Keratinocyte (primary cell): ENCODE data around the gene FAT1. TPM values are rescaled to one million over a fixed set of nuclear protein-coding genes. Genes with fewer than 3 reads are reported as not detected.

Experiments used
- DNase-seq: peaks from one replicate; pipeline ENCODE4 v3.0.0-alpha.2; 2011; ENCODE audit warnings: low read depth, missing footprints, low spot score
- FAIRE-seq: peaks from 2 replicates; lab custom pipeline; 2011; peaks lifted over from hg19 to GRCh38; lab: Jason Lieb, UNC
- H2AFZ ChIP-seq: 2 replicates; pipeline ENCODE4 v1.6.0; 2012; ENCODE audit warnings: low read length, control low read depth, inconsistent platforms; ENCODE audit not compliant: control insufficient read depth
- H3K27ac ChIP-seq: 2 replicates; pipeline ENCODE4 v1.5.1; 2011; ENCODE audit warnings: low read length; ENCODE audit not compliant: control insufficient read depth, insufficient read depth
- H3K27me3 ChIP-seq: 3 replicates; pipeline ENCODE4 v1.6.0; 2011; ENCODE audit warnings: low read length; ENCODE audit not compliant: control insufficient read depth, insufficient read depth; ENCODE audit errors: extremely low read depth
- H3K36me3 ChIP-seq, 2 experiments: 2 replicates in 1 of 2; 3 replicates in 1 of 2; pipeline ENCODE4 v1.5.1; 2011; ENCODE audit warnings: low read length in 2 of 2, mild to moderate bottlenecking in 1 of 2; ENCODE audit not compliant: control insufficient read depth in 2 of 2, insufficient read depth in 2 of 2; ENCODE audit errors: extremely low read depth in 1 of 2
- H3K4me1 ChIP-seq: 3 replicates; pipeline ENCODE4 v1.5.1; 2011; ENCODE audit warnings: low read length; ENCODE audit not compliant: control insufficient read depth, insufficient read depth; ENCODE audit errors: extremely low read depth
- H3K4me2 ChIP-seq: 3 replicates; pipeline ENCODE4 v1.6.0; 2011; ENCODE audit warnings: low read depth, low read length; ENCODE audit not compliant: control insufficient read depth, insufficient read depth; ENCODE audit errors: extremely low read depth
- H3K4me3 ChIP-seq, 3 experiments: fragments of 200-600 bp in 1 of 3; sonication (generic) in 1 of 3; 2 replicates in 2 of 3; 3 replicates in 1 of 3; pipeline ENCODE4 v1.5.1; 2011 to 2016; ENCODE audit warnings: low read length in 3 of 3, mild to moderate bottlenecking in 3 of 3, control low read depth in 2 of 3, inconsistent platforms in 1 of 3, low read depth in 1 of 3, mixed read lengths in 1 of 3, mixed run types in 1 of 3, moderate library complexity in 1 of 3; ENCODE audit not compliant: control insufficient read depth in 2 of 3, insufficient read depth in 2 of 3; ENCODE audit errors: extremely low read depth in 1 of 3
- H3K79me2 ChIP-seq: 2 replicates; pipeline ENCODE4 v1.6.0; 2012; ENCODE audit warnings: low read length; ENCODE audit not compliant: control insufficient read depth, insufficient read depth
- H3K9ac ChIP-seq: 3 replicates; pipeline ENCODE4 v1.6.0; 2011; ENCODE audit warnings: low read length; ENCODE audit not compliant: control insufficient read depth, insufficient read depth; ENCODE audit errors: extremely low read depth
- H3K9me1 ChIP-seq: 3 replicates; pipeline ENCODE4 v1.6.0; 2011; ENCODE audit warnings: low read length; ENCODE audit not compliant: control insufficient read depth, insufficient read depth; ENCODE audit errors: extremely low read depth
- H3K9me3 ChIP-seq: 2 replicates; pipeline ENCODE4 v1.5.1; 2012; ENCODE audit warnings: low read depth, low read length; ENCODE audit not compliant: control insufficient read depth
- H4K20me1 ChIP-seq: 3 replicates; pipeline ENCODE4 v1.6.0; 2011; ENCODE audit warnings: low read length; ENCODE audit not compliant: control insufficient read depth, insufficient read depth; ENCODE audit errors: extremely low read depth
- CTCF ChIP-seq, 3 experiments: IDR thresholded peaks in 1 of 3; conservative IDR thresholded peaks in 1 of 3; optimal IDR thresholded peaks in 1 of 3; 2 replicates in 2 of 3; 3 replicates in 1 of 3; pipeline versions ENCODE3 to v1.5.1; 2011; ENCODE audit warnings: low read length in 3 of 3, mild to moderate bottlenecking in 3 of 3, moderate library complexity in 2 of 3, control low read depth in 1 of 3, inconsistent platforms in 1 of 3; ENCODE audit not compliant: insufficient read depth in 2 of 3; ENCODE audit errors: extremely low read depth in 1 of 3
- EZH2 ChIP-seq: IDR thresholded peaks from one replicate; pipeline ENCODE4 v1.6.1; 2012; ENCODE audit warnings: inconsistent platforms, mild to moderate bottlenecking, low read length, moderate library complexity
- dilution Hi-C: fragments of 300-500 bp; cut with MboI; formaldehyde crosslinking; loops from one replicate; pipeline ENCODE4 v1.7.0; 2020; ENCODE audit warnings: low sequenced_read_pairs; ENCODE audit not compliant: extremely low pct_ligation_motif_present
- polyA plus RNA-seq, 5 experiments: library from polyadenylated mRNA; depleted of rRNA in 3 of 5; stranded (reverse) in 3 of 5; stranded (forward) in 1 of 5; unstranded in 1 of 5; fragments of >200 nt; gene quantifications; 1 replicate in 1 of 5; 2 replicates in 3 of 5; 3 replicates in 1 of 5; pipeline versions ENCODE4 v1.2.1 to v1.2.3, GENCODE V29; 2011 to 2012; ENCODE audit warnings: missing spikeins in 2 of 5, low read depth in 1 of 5, low replicate concordance in 1 of 5

The FAT1 gene
- polyA plus RNA-seq, 1 donor (not counting 4 experiments of a cell fraction or from before 2014, with no cell fraction given) = 329 TPM

- Histone ChIP-seq H3K4me2 (no peak overlapping the region), H3K4me3 (no peak overlapping the region), H3K4me1 (no peaks in the 10 kb centered on the region), H3K9me3 (peaks cover 2% of the 10 kb centered on the region), H2AFZ (no peak overlapping the region), H3K36me3 (no peaks in the 10 kb centered on the region), H3K9me1 (no peaks in the 10 kb centered on the region), H3K79me2 (no peaks in the 10 kb centered on the region), H3K27me3 (no peaks in the 10 kb centered on the region), H3K9ac (no peak overlapping the region), H4K20me1 (no peaks in the 10 kb centered on the region), H3K27ac (no peak overlapping the region)
- dilution Hi-C loops = no loop called here
- no peak for DNase-seq
- no peak for FAIRE-seq
- TF ChIP-seq EZH2 (no peak), CTCF (optimal IDR thresholded peaks at IDR 0.05 in 1 of 3, IDR thresholded peaks at IDR 0.05 in 1 of 3, conservative IDR thresholded peaks at IDR 0.05 in 1 of 3; ENCODE audit: extremely low read depth in 1 of 3, insufficient read depth in 2 of 3, low read length in 3 of 3) (no peak)
Observed at GRCh38 chr4:186541801-186542200, 181.9 kb downstream of the FAT1 start.

- Histone ChIP-seq H3K79me2 (no peaks in the 10 kb centered on the region), H3K27me3 (no peaks in the 10 kb centered on the region), H3K9me3 (no peaks in the 10 kb centered on the region), H3K4me3 (no peak overlapping the region), H3K27ac (no peak overlapping the region), H4K20me1 (no peaks in the 10 kb centered on the region), H3K9ac (no peak overlapping the region), H2AFZ (no peak overlapping the region), H3K4me2 (no peak overlapping the region), H3K9me1 (no peaks in the 10 kb centered on the region), H3K36me3 (no peaks in the 10 kb centered on the region), H3K4me1 (no peaks in the 10 kb centered on the region)
- TF ChIP-seq CTCF (optimal IDR thresholded peaks at IDR 0.05 in 1 of 3, IDR thresholded peaks at IDR 0.05 in 1 of 3, conservative IDR thresholded peaks at IDR 0.05 in 1 of 3; ENCODE audit: extremely low read depth in 1 of 3, insufficient read depth in 2 of 3, low read length in 3 of 3) (no peak), EZH2 (no peak)
- dilution Hi-C loops = no loop called here
- FAIRE-seq = no peak
- DNase-seq = no peak
Observed at GRCh38 chr4:186537843-186538521, 185.7 kb downstream of the FAT1 start.

Other genes with a start within 250 kb of the FAT1 start
- gene MTNR1A, start 168.3 kb downstream of the FAT1 start, polyA plus RNA-seq = 0.06 to 0.12 TPM in 2 of 3 replicates, not detected in the other